Measurements from ENCODE around the gene ZNF554. TPM values are rescaled to one million over a fixed set of nuclear protein-coding genes. Genes with fewer than 3 reads are reported as not detected.

The ZNF554 gene
- total RNA-seq, 1 experiment from 2014 or later = 3.3 TPM

DNA sequence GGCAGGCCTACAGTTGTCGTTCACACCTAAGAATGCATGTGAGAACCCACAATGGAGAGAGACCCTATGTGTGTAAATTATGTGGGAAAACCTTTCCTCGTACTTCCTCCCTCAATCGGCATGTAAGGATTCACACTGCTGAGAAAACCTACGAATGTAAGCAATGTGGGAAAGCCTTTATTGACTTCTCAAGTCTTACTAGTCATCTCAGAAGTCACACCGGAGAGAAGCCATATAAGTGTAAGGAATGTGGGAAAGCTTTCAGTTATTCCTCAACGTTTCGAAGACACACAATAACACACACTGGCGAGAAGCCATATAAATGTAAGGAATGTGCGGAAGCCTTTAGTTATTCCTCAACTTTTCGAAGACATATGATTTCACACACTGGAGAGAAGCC is 32.9 kb downstream of the ZNF554 start:
- Histone ChIP-seq H3K9me2 (ENCODE audit: insufficient read depth) (no peaks in the 10 kb centered on the region), H2AFZ (no peak overlapping the region), H4K20me1 (ENCODE audit: insufficient read depth) (no peaks in the 10 kb centered on the region), H3K4me1 (replicated peaks; ENCODE audit: insufficient read depth) (no peaks in the 10 kb centered on the region), H3F3A (ENCODE audit: insufficient read depth, low read depth) (no peaks in the 10 kb centered on the region), H3K27me3 (ENCODE audit: insufficient read depth, low read depth) (no peaks in the 10 kb centered on the region), H3K9me3 (ENCODE audit: insufficient read depth, low read depth) (peaks cover 9% of the 10 kb centered on the region; the same call in 1 of the 2 replicates), H3K79me2 (ENCODE audit: low read depth) (no peaks in the 10 kb centered on the region), H3K27ac (no peak overlapping the region), H3K4me3 (no peak overlapping the region), H3K4me2 (no peak overlapping the region), H3K36me3 (ENCODE audit: low read depth) (peaks cover 25% of the 10 kb centered on the region)
- intact Hi-C loops (cut with micrococcal nuclease; ENCODE audit: unreplicated experiment) = no loop called here
- BruUV-seq (replicated peaks) = no TSS peak
- CTCF ChIA-PET = no interaction called here
- POLR2A ChIA-PET (ENCODE audit: unreplicated experiment) = no interaction called here
- TF ChIP-seq, protein P1, sequence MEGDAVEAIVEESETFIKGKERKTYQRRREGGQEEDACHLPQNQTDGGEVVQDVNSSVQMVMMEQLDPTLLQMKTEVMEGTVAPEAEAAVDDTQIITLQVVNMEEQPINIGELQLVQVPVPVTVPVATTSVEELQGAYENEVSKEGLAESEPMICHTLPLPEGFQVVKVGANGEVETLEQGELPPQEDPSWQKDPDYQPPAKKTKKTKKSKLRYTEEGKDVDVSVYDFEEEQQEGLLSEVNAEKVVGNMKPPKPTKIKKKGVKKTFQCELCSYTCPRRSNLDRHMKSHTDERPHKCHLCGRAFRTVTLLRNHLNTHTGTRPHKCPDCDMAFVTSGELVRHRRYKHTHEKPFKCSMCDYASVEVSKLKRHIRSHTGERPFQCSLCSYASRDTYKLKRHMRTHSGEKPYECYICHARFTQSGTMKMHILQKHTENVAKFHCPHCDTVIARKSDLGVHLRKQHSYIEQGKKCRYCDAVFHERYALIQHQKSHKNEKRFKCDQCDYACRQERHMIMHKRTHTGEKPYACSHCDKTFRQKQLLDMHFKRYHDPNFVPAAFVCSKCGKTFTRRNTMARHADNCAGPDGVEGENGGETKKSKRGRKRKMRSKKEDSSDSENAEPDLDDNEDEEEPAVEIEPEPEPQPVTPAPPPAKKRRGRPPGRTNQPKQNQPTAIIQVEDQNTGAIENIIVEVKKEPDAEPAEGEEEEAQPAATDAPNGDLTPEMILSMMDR (conservative IDR thresholded peaks at IDR 0.05) = no peak
- TF ChIP-seq EZH2 (IDR thresholded peaks at IDR 0.05; ENCODE audit: low read depth) = no peak
- no peak for DNase-seq

DNA sequence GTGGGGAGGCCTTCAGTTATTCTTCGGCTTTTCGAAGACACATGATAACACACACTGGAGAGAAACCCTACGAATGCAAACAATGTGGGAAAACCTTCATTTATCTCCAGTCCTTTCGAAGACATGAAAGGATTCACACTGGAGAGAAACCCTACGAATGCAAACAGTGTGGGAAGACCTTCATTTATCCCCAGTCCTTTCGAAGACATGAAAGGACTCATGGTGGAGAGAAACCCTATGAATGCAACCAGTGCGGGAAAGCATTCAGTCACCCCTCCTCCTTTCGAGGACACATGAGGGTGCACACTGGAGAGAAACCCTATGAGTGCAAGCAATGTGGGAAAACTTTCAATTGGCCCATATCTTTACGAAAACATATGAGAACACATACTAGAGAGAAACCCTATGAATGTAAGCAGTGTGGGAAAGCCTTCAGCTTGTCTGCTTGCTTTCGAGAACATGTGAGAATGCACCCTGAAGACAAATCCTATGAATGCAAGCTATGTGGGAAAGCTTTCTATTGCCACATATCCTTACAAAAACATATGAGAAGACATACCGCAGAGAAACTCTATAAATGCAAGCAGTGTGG is 33.4 kb downstream of the ZNF554 start:
- Histone ChIP-seq H3K4me2 (no peak overlapping the region), H3K79me2 (ENCODE audit: low read depth) (no peaks in the 10 kb centered on the region), H4K20me1 (ENCODE audit: insufficient read depth) (no peaks in the 10 kb centered on the region), H3K36me3 (ENCODE audit: low read depth) (peaks cover 25% of the 10 kb centered on the region), H3F3A (ENCODE audit: insufficient read depth, low read depth) (no peaks in the 10 kb centered on the region), H2AFZ (no peak overlapping the region), H3K9me2 (ENCODE audit: insufficient read depth) (no peaks in the 10 kb centered on the region), H3K4me1 (replicated peaks; ENCODE audit: insufficient read depth) (no peaks in the 10 kb centered on the region), H3K9me3 (ENCODE audit: insufficient read depth, low read depth) (peaks cover 9% of the 10 kb centered on the region; the same call in 1 of the 2 replicates), H3K27ac (no peak overlapping the region), H3K27me3 (ENCODE audit: insufficient read depth, low read depth) (no peaks in the 10 kb centered on the region), H3K4me3 (no peak overlapping the region)
- ChIA-PET CTCF (no interaction called here), POLR2A (ENCODE audit: unreplicated experiment) (no interaction called here)
- intact Hi-C loops (cut with micrococcal nuclease; ENCODE audit: unreplicated experiment) = no loop called here
- no peak for DNase-seq
- no peak for TF ChIP-seq EZH2 (IDR thresholded peaks at IDR 0.05; ENCODE audit: low read depth)
- TF ChIP-seq, protein P1 (conservative IDR thresholded peaks at IDR 0.05) = no peak
- BruUV-seq (replicated peaks) = no TSS peak

DNA sequence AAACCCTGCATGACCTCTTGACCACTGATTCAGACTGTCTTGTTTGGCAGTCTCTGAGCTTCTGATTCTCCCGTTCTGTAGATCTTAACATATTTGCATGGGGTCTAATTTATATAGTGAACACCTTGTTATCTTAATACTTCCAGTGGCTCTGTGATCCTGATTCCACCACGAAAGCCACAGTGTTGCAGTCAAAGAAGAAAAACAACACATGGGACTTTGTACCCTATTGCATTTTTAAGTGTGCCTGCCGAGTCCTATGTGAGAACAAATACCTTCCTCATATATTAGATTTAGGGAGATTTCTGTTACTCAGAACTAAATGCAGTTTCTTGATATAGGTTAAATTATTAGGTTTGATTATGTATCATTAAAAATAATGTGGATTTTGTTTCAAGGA is 35.2 kb downstream of the ZNF554 start:
- no peak overlapping the region for H3K4me3 ChIP-seq
- H2AFZ ChIP-seq = no peak overlapping the region
- ChIA-PET CTCF (no interaction called here), POLR2A (ENCODE audit: unreplicated experiment) (no interaction called here)
- H3K79me2 ChIP-seq (ENCODE audit: low read depth) = no peaks in the 10 kb centered on the region
- no peaks in the 10 kb centered on the region for H3K4me1 ChIP-seq (replicated peaks; ENCODE audit: insufficient read depth)
- intact Hi-C loops (cut with micrococcal nuclease; ENCODE audit: unreplicated experiment) = no loop called here
- no peak for TF ChIP-seq EZH2 (IDR thresholded peaks at IDR 0.05; ENCODE audit: low read depth)
- TF ChIP-seq, protein P1 (conservative IDR thresholded peaks at IDR 0.05) = no peak
- H3F3A ChIP-seq (ENCODE audit: insufficient read depth, low read depth) = no peaks in the 10 kb centered on the region
- no peaks in the 10 kb centered on the region for H3K27me3 ChIP-seq (ENCODE audit: insufficient read depth, low read depth)
- no peak overlapping the region for H3K27ac ChIP-seq
- H3K4me2 ChIP-seq = no peak overlapping the region
- peaks cover 25% of the 10 kb centered on the region for H3K36me3 ChIP-seq (ENCODE audit: low read depth)
- H3K9me3 ChIP-seq (ENCODE audit: insufficient read depth, low read depth) = peaks cover 9% of the 10 kb centered on the region; the same call in 1 of the 2 replicates
- DNase-seq = no peak
- no peaks in the 10 kb centered on the region for H3K9me2 ChIP-seq (ENCODE audit: insufficient read depth)
- BruUV-seq (replicated peaks) = no TSS peak
- H4K20me1 ChIP-seq (ENCODE audit: insufficient read depth) = no peaks in the 10 kb centered on the region

All from PC-9 (cell line).